Ectodermal cell (in vitro differentiated cells): Measurements from ENCODE around the gene ADGRL1.

Experiments
- H3K27ac ChIP-seq: 2 replicates; pipeline ENCODE4 v1.7.0; 2013; ENCODE audit warnings: mild to moderate bottlenecking, low read depth, low read length; ENCODE audit not compliant: insufficient read depth, poor library complexity, severe bottlenecking
- H3K27me3 ChIP-seq: 2 replicates; pipeline ENCODE4 v1.7.0; 2013; ENCODE audit warnings: mild to moderate bottlenecking, low read length; ENCODE audit not compliant: insufficient read depth, control insufficient read depth, poor library complexity, severe bottlenecking
- H3K36me3 ChIP-seq: one replicate; pipeline ENCODE4 v1.7.0; 2013; ENCODE audit warnings: low read length; ENCODE audit not compliant: control insufficient read depth, insufficient read depth
- H3K4me1 ChIP-seq: one replicate; pipeline ENCODE4 v1.7.0; 2013; ENCODE audit warnings: low read length; ENCODE audit not compliant: control insufficient read depth, insufficient read depth
- H3K4me3 ChIP-seq: 2 replicates; pipeline ENCODE4 v1.7.0; 2013; ENCODE audit warnings: low read depth, low read length, control low read depth; ENCODE audit not compliant: insufficient read depth
- H3K9me3 ChIP-seq: 2 replicates; pipeline ENCODE4 v1.7.0; 2013; ENCODE audit warnings: mild to moderate bottlenecking, low read length, moderate library complexity; ENCODE audit not compliant: control insufficient read depth
- WGBS, 2 experiments: methylation state at CpG; one replicate each; pipeline ENCODE4 v1.1.7; 2013; ENCODE audit warnings: missing lambda C conversion rate in 2 of 2; 5-methylcytosine and 5-hydroxymethylcytosine counted together

Gene ADGRL1

GRCh38 chr19:14141041-14141440 is 64.9 kb downstream of the ADGRL1 start:
- Histone ChIP-seq H3K27me3 (no peaks in the 10 kb centered on the region), H3K4me1 (peaks cover 3% of the 10 kb centered on the region), H3K9me3 (no peaks in the 10 kb centered on the region), H3K27ac (no peak overlapping the region), H3K36me3 (no peaks in the 10 kb centered on the region), H3K4me3 (no peak overlapping the region)
- WGBS, 2 experiments, result 89 to 98% methylated on average over 8 of the region's 8 CpGs

- Histone ChIP-seq H3K36me3 (no peaks in the 10 kb centered on the region), H3K27ac (peak overlapping the region; percentile 67), H3K27me3 (no peaks in the 10 kb centered on the region), H3K4me3 (no peak overlapping the region), H3K4me1 (peaks cover 11% of the 10 kb centered on the region), H3K9me3 (no peaks in the 10 kb centered on the region)
- WGBS, 2 experiments, result 60 to 65% methylated on average over 9 of the region's 9 CpGs
Measured at GRCh38 chr19:14139944-14140343, 66.0 kb downstream of the ADGRL1 start.

GRCh38 chr19:14138576-14139265 is 67.2 kb downstream of the ADGRL1 start:
- Histone ChIP-seq H3K27ac (peak overlapping the region; percentile 40), H3K9me3 (no peaks in the 10 kb centered on the region), H3K36me3 (no peaks in the 10 kb centered on the region), H3K4me3 (no peak overlapping the region), H3K27me3 (no peaks in the 10 kb centered on the region), H3K4me1 (peaks cover 20% of the 10 kb centered on the region)
- WGBS, 2 experiments, result 89 to 93% methylated on average over 9 of the region's 9 CpGs

- H3K27me3 ChIP-seq, result no peaks in the 10 kb centered on the region
- H3K9me3 ChIP-seq, result no peaks in the 10 kb centered on the region
- H3K4me1 ChIP-seq, result peaks cover 20% of the 10 kb centered on the region
- peak within 1 kb of the TSS; percentile 90 for H3K4me3 ChIP-seq
- H3K36me3 ChIP-seq, result no peaks in the 10 kb centered on the region
- peak within 1 kb of the TSS; percentile 92 for H3K27ac ChIP-seq
- WGBS, 2 experiments, result 0% methylated on average over 78 of the region's 78 CpGs
Measured at GRCh38 chr19:14136509-14137281, 69.3 kb downstream of the ADGRL1 start, which contains the start of gene ASF1B. TSS of gene ASF1B (minus strand) at chr19:14136589. CDS start at chr19:14136456, 133 bp downstream.

GRCh38 chr19:14135985-14136508 is 69.9 kb downstream of the ADGRL1 start:
- 1% methylated on average over 38 of the region's 38 CpGs for WGBS, 2 experiments
- Histone ChIP-seq H3K9me3 (no peaks in the 10 kb centered on the region), H3K4me3 (peak overlapping the region; percentile 90), H3K27me3 (no peaks in the 10 kb centered on the region), H3K4me1 (peaks cover 20% of the 10 kb centered on the region), H3K27ac (peak overlapping the region; percentile 16), H3K36me3 (no peaks in the 10 kb centered on the region)

- peaks cover 20% of the 10 kb centered on the region for H3K4me1 ChIP-seq
- no peaks in the 10 kb centered on the region for H3K27me3 ChIP-seq
- peak overlapping the region; percentile 90 for H3K4me3 ChIP-seq
- no peaks in the 10 kb centered on the region for H3K9me3 ChIP-seq
- H3K27ac ChIP-seq, result no peak overlapping the region
- WGBS, 2 experiments, result 63% methylated on average over 6 of the region's 6 CpGs
- H3K36me3 ChIP-seq, result no peaks in the 10 kb centered on the region
Measured at GRCh38 chr19:14135355-14135754, 70.6 kb downstream of the ADGRL1 start.

- no peaks in the 10 kb centered on the region for H3K27me3 ChIP-seq
- H3K9me3 ChIP-seq, result no peaks in the 10 kb centered on the region
- 95 to 96% methylated on average over 4 of the region's 4 CpGs for WGBS, 2 experiments
- peaks cover 14% of the 10 kb centered on the region for H3K36me3 ChIP-seq
- H3K27ac ChIP-seq, result no peak overlapping the region
- no peak overlapping the region for H3K4me3 ChIP-seq
- no peaks in the 10 kb centered on the region for H3K4me1 ChIP-seq
Measured at GRCh38 chr19:14127929-14128509, 78.0 kb downstream of the ADGRL1 start.

- H3K4me3 ChIP-seq, result no peak overlapping the region
- H3K27me3 ChIP-seq, result no peaks in the 10 kb centered on the region
- no peak overlapping the region for H3K27ac ChIP-seq
- 95 to 96% methylated on average over 8 of the region's 8 CpGs for WGBS, 2 experiments
- peaks cover 17% of the 10 kb centered on the region for H3K36me3 ChIP-seq
- no peaks in the 10 kb centered on the region for H3K9me3 ChIP-seq
- H3K4me1 ChIP-seq, result no peaks in the 10 kb centered on the region
Measured at GRCh38 chr19:14127176-14127575, 78.8 kb downstream of the ADGRL1 start.

- Histone ChIP-seq H3K4me1 (peaks cover 16% of the 10 kb centered on the region), H3K27ac (no peak overlapping the region), H3K36me3 (peaks cover 24% of the 10 kb centered on the region), H3K27me3 (no peaks in the 10 kb centered on the region), H3K9me3 (no peaks in the 10 kb centered on the region), H3K4me3 (no peak overlapping the region)
- 88 to 97% methylated on average over 6 of the region's 6 CpGs for WGBS, 2 experiments
Measured at GRCh38 chr19:14122924-14123323, 83.0 kb downstream of the ADGRL1 start.

- H3K27ac ChIP-seq, result no peak overlapping the region
- no peaks in the 10 kb centered on the region for H3K9me3 ChIP-seq
- no peaks in the 10 kb centered on the region for H3K27me3 ChIP-seq
- 93 to 95% methylated on average over 7 of the region's 7 CpGs for WGBS, 2 experiments
- H3K36me3 ChIP-seq, result peaks cover 18% of the 10 kb centered on the region
- no peak overlapping the region for H3K4me3 ChIP-seq
- H3K4me1 ChIP-seq, result peaks cover 24% of the 10 kb centered on the region
Measured at GRCh38 chr19:14120497-14120780, 85.5 kb downstream of the ADGRL1 start.
